Thyroid gland (tissue), 4 donors: ENCODE measurements around the gene BCKDHB.

ENCODE experiments used
- POLR2A ChIP-seq, 2 donors: fragments of 450-650 bp; IDR thresholded peaks; one replicate each; pipeline ENCODE4 v1.6.1; 2017; ENCODE audit warnings: antibody characterized with exemption in 2 of 2, mild to moderate bottlenecking in 2 of 2, moderate library complexity in 1 of 2
- TF ChIP-seq, protein P1 (sequence below), 6 experiments: fragments of 200-600 bp in 3 of 6; fragments of 450-650 bp in 3 of 6; sonication (generic) in 3 of 6; IDR thresholded peaks; one replicate each; pipeline ENCODE4 v1.5.1; 2016 to 2019; ENCODE audit warnings: antibody characterized with exemption in 6 of 6, mild to moderate bottlenecking in 2 of 6, inconsistent platforms in 1 of 6, moderate library complexity in 1 of 6

GRCh38 chr6:80206758-80207157, 100.3 kb downstream of the BCKDHB start:
- TF ChIP-seq, protein P1, sequence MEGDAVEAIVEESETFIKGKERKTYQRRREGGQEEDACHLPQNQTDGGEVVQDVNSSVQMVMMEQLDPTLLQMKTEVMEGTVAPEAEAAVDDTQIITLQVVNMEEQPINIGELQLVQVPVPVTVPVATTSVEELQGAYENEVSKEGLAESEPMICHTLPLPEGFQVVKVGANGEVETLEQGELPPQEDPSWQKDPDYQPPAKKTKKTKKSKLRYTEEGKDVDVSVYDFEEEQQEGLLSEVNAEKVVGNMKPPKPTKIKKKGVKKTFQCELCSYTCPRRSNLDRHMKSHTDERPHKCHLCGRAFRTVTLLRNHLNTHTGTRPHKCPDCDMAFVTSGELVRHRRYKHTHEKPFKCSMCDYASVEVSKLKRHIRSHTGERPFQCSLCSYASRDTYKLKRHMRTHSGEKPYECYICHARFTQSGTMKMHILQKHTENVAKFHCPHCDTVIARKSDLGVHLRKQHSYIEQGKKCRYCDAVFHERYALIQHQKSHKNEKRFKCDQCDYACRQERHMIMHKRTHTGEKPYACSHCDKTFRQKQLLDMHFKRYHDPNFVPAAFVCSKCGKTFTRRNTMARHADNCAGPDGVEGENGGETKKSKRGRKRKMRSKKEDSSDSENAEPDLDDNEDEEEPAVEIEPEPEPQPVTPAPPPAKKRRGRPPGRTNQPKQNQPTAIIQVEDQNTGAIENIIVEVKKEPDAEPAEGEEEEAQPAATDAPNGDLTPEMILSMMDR (IDR thresholded peaks at IDR 0.05): no peak
- no peak for TF ChIP-seq POLR2A (IDR thresholded peaks at IDR 0.05)
